Kidney epithelial cell (primary cell): ENCODE results near the gene PARVG. TPM values are rescaled to one million over a fixed set of nuclear protein-coding genes. Genes with fewer than 3 reads are reported as not detected.

Experiments
- DNase-seq: peaks from one replicate; pipeline ENCODE4 v3.0.0-alpha.2; 2010; ENCODE audit warnings: low read depth
- H3K27me3 ChIP-seq: 2 replicates; pipeline ENCODE4 v1.6.0; 2011; ENCODE audit warnings: low read length; ENCODE audit not compliant: control insufficient read depth, insufficient read depth
- H3K36me3 ChIP-seq: 2 replicates; pipeline ENCODE4 v1.5.1; 2011; ENCODE audit warnings: low read length; ENCODE audit not compliant: control insufficient read depth, insufficient read depth
- H3K4me3 ChIP-seq: 2 replicates; pipeline ENCODE4 v1.5.1; 2011; ENCODE audit warnings: low read depth, mild to moderate bottlenecking, control low read depth, low read length
- total RNA-seq: library from RNA; depleted of rRNA; stranded (reverse); fragments of >200 nt; gene quantifications from 2 replicates; pipeline ENCODE4 v1.2.3, GENCODE V29; 2015
- TF ChIP-seq, protein P1 (sequence below): IDR thresholded peaks from 2 replicates; pipeline ENCODE4 v1.5.1; 2011; ENCODE audit warnings: mild to moderate bottlenecking, moderate library complexity, low read length, control low read depth, inconsistent platforms; ENCODE audit not compliant: insufficient read depth, poor library complexity, severe bottlenecking

PARVG gene
- total RNA-seq, 1 donor from 2014 or later, result not detected

GRCh38 chr22:44204739-44205515 lies 24.2 kb downstream of the PARVG start:
- H3K36me3 ChIP-seq, result no peaks in the 10 kb centered on the region
- no peak for DNase-seq
- TF ChIP-seq, protein P1, sequence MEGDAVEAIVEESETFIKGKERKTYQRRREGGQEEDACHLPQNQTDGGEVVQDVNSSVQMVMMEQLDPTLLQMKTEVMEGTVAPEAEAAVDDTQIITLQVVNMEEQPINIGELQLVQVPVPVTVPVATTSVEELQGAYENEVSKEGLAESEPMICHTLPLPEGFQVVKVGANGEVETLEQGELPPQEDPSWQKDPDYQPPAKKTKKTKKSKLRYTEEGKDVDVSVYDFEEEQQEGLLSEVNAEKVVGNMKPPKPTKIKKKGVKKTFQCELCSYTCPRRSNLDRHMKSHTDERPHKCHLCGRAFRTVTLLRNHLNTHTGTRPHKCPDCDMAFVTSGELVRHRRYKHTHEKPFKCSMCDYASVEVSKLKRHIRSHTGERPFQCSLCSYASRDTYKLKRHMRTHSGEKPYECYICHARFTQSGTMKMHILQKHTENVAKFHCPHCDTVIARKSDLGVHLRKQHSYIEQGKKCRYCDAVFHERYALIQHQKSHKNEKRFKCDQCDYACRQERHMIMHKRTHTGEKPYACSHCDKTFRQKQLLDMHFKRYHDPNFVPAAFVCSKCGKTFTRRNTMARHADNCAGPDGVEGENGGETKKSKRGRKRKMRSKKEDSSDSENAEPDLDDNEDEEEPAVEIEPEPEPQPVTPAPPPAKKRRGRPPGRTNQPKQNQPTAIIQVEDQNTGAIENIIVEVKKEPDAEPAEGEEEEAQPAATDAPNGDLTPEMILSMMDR, result no peak
- H3K4me3 ChIP-seq, result no peak overlapping the region
- H3K27me3 ChIP-seq, result peaks cover 5% of the 10 kb centered on the region

DNA sequence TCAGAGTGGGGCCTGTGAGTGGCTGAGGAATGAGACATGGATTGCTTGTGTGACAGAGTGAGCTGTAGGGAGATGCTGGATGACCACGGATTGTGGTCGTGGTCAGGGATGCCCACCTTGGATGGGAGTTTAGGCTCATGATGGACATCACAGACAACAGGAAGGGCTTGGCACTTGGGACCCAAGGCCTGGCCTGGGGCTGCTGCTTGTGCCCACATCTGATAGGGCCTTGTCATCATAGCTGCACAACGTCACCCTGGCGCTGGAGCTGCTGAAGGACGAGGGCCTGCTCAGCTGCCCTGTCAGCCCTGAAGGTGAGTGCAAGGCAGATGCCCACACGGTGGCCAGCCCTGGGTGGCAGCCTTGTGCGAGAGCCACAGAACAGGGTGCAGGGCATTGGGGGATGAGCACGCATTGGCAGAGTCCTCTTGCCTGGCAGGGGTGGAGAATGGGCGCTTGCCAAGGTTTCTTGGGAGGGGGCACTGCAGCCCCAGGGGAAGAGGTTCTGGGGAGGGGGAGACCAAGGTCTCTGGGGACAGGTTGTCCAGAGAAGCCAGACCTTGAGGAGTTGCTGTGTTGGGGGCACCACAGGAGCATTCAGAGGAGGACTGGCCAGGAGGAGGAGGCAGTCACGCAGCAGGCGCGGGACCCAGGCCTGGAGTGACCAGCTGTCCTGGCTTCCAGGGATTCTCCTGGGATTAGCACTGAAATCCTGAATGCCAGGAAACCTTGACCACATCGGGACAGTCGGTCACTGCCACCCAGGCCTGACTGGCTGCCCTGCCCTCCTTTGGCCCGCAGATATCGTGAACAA lies 25.0 kb downstream of the PARVG start:
- no peak for DNase-seq
- Histone ChIP-seq H3K36me3 (no peaks in the 10 kb centered on the region), H3K4me3 (no peak overlapping the region), H3K27me3 (peaks cover 5% of the 10 kb centered on the region)
- TF ChIP-seq, protein P1, result no peak

- TF ChIP-seq, protein P1, result no peak
- Histone ChIP-seq H3K4me3 (no peak overlapping the region), H3K27me3 (peaks cover 5% of the 10 kb centered on the region), H3K36me3 (no peaks in the 10 kb centered on the region)
- no peak for DNase-seq
These were observed 25.6 kb downstream of the PARVG start for GRCh38 chr22:44206330-44206645.

DNA sequence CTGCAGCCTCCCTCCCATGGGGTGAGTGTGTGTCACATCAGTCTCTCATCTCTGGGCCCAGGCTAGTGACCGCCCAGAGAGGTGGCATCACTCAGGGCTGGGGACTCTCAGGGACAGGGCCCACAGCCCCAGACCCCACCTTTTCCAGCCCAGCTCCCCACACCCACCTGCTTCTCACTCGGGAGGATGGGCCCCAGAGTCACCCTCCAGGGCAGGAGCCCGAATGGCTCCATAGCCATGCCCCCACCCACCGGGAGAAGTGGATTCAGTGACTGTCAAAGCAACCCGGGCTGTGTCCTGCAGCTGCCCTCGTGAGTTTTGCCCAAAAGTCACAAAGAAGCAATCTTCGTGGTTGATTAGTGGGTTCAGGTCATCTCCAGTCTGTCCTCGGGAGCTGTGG lies 26.0 kb downstream of the PARVG start:
- no peak for DNase-seq
- TF ChIP-seq, protein P1, result no peak
- Histone ChIP-seq H3K27me3 (peaks cover 5% of the 10 kb centered on the region), H3K4me3 (no peak overlapping the region), H3K36me3 (no peaks in the 10 kb centered on the region)

DNA sequence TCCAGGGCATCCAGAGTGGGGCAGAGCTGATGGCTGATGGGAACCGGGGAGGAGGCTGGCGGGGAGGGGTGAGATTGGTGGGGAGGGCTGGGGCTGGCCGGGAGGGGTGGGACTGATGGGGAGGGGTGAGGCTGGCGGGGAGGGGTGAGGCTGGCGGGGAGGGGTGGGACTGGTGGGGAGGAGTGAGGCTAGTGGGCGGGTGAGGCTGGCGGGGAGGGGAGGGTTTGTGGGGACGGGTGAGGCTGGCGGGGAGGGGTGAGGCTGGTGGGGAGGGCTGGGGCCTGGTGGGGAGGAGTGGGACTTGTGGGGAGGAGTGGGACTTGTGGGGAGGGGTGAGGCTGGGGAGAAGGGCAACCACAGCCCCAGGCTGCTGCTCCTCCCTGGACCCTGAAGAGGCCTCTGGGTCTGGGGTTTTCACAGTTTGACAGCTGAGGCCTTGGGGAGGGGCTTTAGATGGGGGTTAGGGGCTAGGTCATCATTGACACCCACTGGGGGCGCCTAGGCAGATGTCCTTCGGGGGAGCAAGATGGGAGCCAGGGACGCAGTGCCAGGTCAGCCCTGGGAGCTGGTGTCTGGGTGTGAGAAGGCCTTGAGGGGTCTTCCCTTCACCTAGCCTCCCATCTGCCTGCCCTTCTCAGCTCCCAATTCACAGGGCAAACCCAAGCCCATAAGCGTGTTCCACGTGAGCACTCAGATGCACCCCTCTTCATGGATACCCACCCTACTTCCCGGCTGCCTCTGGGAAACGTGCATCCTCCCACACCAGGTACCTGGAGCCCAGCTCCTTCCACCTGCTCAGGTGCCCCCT lies 26.7 kb downstream of the PARVG start:
- no peaks in the 10 kb centered on the region for H3K36me3 ChIP-seq
- DNase-seq, result no peak
- H3K27me3 ChIP-seq, result peaks cover 3% of the 10 kb centered on the region
- TF ChIP-seq, protein P1, result no peak
- H3K4me3 ChIP-seq, result no peak overlapping the region
